ENCODE results near the gene GANC.

GANC gene

GRCh38 chr15:42355291-42355690 lies 82.3 kb downstream of the GANC start:
- ChIA-PET POLR2A (no interaction called here), CTCF (interaction anchor here (0.7 kb wide), 1 partner anchor 267 kb away, joined by 7 read pairs; no protein-coding TSS in a partner anchor)
- no peak for TF ChIP-seq ZNF10 (tag by site-specific recombination; IDR thresholded peaks at IDR 0.05)
- no peak overlapping the region for H3K4me3 ChIP-seq (ENCODE audit: low read depth, low read length)
- H3K9me3 ChIP-seq (ENCODE audit: control insufficient read depth, insufficient read depth, low read depth, low read length): no peaks in the 10 kb centered on the region
- H3K27ac ChIP-seq (ENCODE audit: extremely low read depth, low read depth, low read length): no peak overlapping the region
- peaks cover 0 to 3% of the 10 kb centered on the region in 2 experiments; a peak in 1 of 3 replicates for H3K36me3 ChIP-seq (ENCODE audit: control insufficient read depth in 2 of 2, insufficient read depth in 1 of 2, low read length in 2 of 2)
- H3K4me1 ChIP-seq (ENCODE audit: control insufficient read depth, insufficient read depth, low read length): no peaks in the 10 kb centered on the region

GRCh38 chr15:42356851-42357250 lies 83.8 kb downstream of the GANC start:
- H3K27ac ChIP-seq (ENCODE audit: extremely low read depth, low read depth, low read length): no peak overlapping the region
- peaks cover 0 to 3% of the 10 kb centered on the region in 2 experiments; a peak in 1 of 3 replicates for H3K36me3 ChIP-seq (ENCODE audit: control insufficient read depth in 2 of 2, insufficient read depth in 1 of 2, low read length in 2 of 2)
- H3K9me3 ChIP-seq (ENCODE audit: control insufficient read depth, insufficient read depth, low read depth, low read length): no peaks in the 10 kb centered on the region
- POLR2A ChIA-PET: no interaction called here
- no peak overlapping the region for H3K4me3 ChIP-seq (ENCODE audit: low read depth, low read length)
- no peaks in the 10 kb centered on the region for H3K4me1 ChIP-seq (ENCODE audit: control insufficient read depth, insufficient read depth, low read length)
- CTCF ChIA-PET: no interaction called here
- TF ChIP-seq ZNF701 (tag by site-specific recombination; IDR thresholded peaks at IDR 0.05): no peak
- TF ChIP-seq IKZF3 (tag by site-specific recombination; IDR thresholded peaks at IDR 0.05): no peak
- no peak for TF ChIP-seq ZNF175 (tag by site-specific recombination; IDR thresholded peaks at IDR 0.05)
- TF ChIP-seq ZNF623 (tag by site-specific recombination; IDR thresholded peaks at IDR 0.05): no peak
- TF ChIP-seq GLI4 (tag by site-specific recombination; IDR thresholded peaks at IDR 0.05): no peak
- no peak for TF ChIP-seq ZNF239 (tag by site-specific recombination; IDR thresholded peaks at IDR 0.05)
- TF ChIP-seq BCL11B (tag by site-specific recombination; IDR thresholded peaks at IDR 0.05; ENCODE audit: low read depth): no peak
- no peak for TF ChIP-seq ZNF639 (tag by site-specific recombination; IDR thresholded peaks at IDR 0.05)
- TF ChIP-seq ZFP69B (tag by site-specific recombination; IDR thresholded peaks at IDR 0.05): no peak
- no peak for TF ChIP-seq ZSCAN16 (tag by site-specific recombination; IDR thresholded peaks at IDR 0.05)
- TF ChIP-seq ZNF157 (tag by site-specific recombination; IDR thresholded peaks at IDR 0.05): no peak
- TF ChIP-seq ZNF211 (tag by site-specific recombination; IDR thresholded peaks at IDR 0.05; ENCODE audit: low read depth): no peak
- no peak for TF ChIP-seq ZNF621 (tag by site-specific recombination; IDR thresholded peaks at IDR 0.05)
- TF ChIP-seq ZNF529 (tag by site-specific recombination; IDR thresholded peaks at IDR 0.05; ENCODE audit: insufficient replicate concordance): no peak
- TF ChIP-seq SP7 (tag by site-specific recombination; IDR thresholded peaks at IDR 0.05): no peak
- TF ChIP-seq TCF7L2 (IDR thresholded peaks at IDR 0.05; ENCODE audit: borderline replicate concordance, low read depth, low read length): no peak
- TF ChIP-seq ZNF707 (tag by site-specific recombination; IDR thresholded peaks at IDR 0.05): no peak
- TF ChIP-seq ZNF830 (tag by site-specific recombination; IDR thresholded peaks at IDR 0.05; ENCODE audit: low read depth): no peak
- TF ChIP-seq ZNF600 (tag by site-specific recombination; IDR thresholded peaks at IDR 0.05): no peak
- TF ChIP-seq PBX3 (CRISPR knock-in tag; IDR thresholded peaks at IDR 0.05): no peak

GRCh38 chr15:42358141-42358540 lies 85.1 kb downstream of the GANC start:
- Histone ChIP-seq H3K4me3 (ENCODE audit: low read depth, low read length) (no peak overlapping the region), H3K4me1 (ENCODE audit: control insufficient read depth, insufficient read depth, low read length) (no peaks in the 10 kb centered on the region), H3K36me3 (ENCODE audit: control insufficient read depth in 2 of 2, insufficient read depth in 1 of 2, low read length in 2 of 2) (peaks cover 0 to under 1% of the 10 kb centered on the region in 2 experiments; a peak in 1 of 3 replicates), H3K9me3 (ENCODE audit: control insufficient read depth, insufficient read depth, low read depth, low read length) (no peaks in the 10 kb centered on the region), H3K27ac (ENCODE audit: extremely low read depth, low read depth, low read length) (no peak overlapping the region)
- ChIA-PET POLR2A (no interaction called here), CTCF (no interaction called here)
- no peak for TF ChIP-seq ZNF292 (tag by site-specific recombination; IDR thresholded peaks at IDR 0.05; ENCODE audit: borderline replicate concordance, low read depth)
- no peak for TF ChIP-seq SP3 (tag by site-specific recombination; IDR thresholded peaks at IDR 0.05)
- no peak for TF ChIP-seq ZBTB10 (tag by site-specific recombination; IDR thresholded peaks at IDR 0.05)
- no peak for TF ChIP-seq ZNF335 (tag by site-specific recombination; conservative IDR thresholded peaks at IDR 0.05)
- no peak for TF ChIP-seq ZNF423 (tag by site-specific recombination; IDR thresholded peaks at IDR 0.05)
- no peak for TF ChIP-seq ZFHX2 (tag by site-specific recombination; conservative IDR thresholded peaks at IDR 0.05)
- TF ChIP-seq ZNF114 (tag by site-specific recombination; IDR thresholded peaks at IDR 0.05): no peak
- TF ChIP-seq SP2 (tag by site-specific recombination; IDR thresholded peaks at IDR 0.05): no peak
- no peak for TF ChIP-seq ZNF596 (tag by site-specific recombination; IDR thresholded peaks at IDR 0.05)
- no peak for TF ChIP-seq HOXA7 (CRISPR knock-in tag; IDR thresholded peaks at IDR 0.05; ENCODE audit: borderline replicate concordance)
